Epithelial cell of esophagus (primary cell): ENCODE measurements around the gene NOP14.
"Not testable (repeated sequence)": the region's sequence is repeated elsewhere in the genome, so short reads cannot be mapped to it uniquely, and the experiment has no call there.

ENCODE experiments used
- DNase-seq: peaks from one replicate; pipeline ENCODE4 v3.0.0; 2010; ENCODE audit warnings: low read depth
- H3K4me3 ChIP-seq: 2 replicates; pipeline ENCODE4 v1.5.1; 2011; ENCODE audit warnings: mild to moderate bottlenecking, low read length, control low read depth
- TF ChIP-seq, protein P1 (sequence below): IDR thresholded peaks from 2 replicates; pipeline ENCODE4 v1.5.1; 2011; ENCODE audit warnings: low read depth, mild to moderate bottlenecking, low read length, control low read depth, inconsistent platforms; ENCODE audit not compliant: insufficient read depth; ENCODE audit errors: missing control alignments

Gene NOP14

DNA sequence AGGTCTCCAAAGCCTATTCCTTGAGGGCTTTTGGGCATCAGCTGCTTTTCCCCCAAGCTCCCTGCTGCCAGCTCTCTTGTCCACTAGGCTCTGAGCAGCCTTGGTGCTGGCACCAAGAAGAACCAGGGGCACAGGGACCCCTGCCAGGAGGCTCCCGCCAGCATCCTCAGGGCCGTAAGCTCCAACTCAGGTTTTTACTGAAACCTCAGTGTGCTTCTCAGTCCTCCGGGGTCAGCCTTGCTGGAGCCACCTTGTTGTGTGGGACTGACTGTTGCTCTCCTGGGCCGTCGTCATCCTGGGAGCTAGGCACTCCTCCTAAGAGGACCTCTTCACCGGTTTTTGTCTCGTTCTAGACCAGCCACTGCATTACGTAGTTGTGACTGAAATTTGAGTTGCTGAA is 38.9 kb downstream of the NOP14 start:
- H3K4me3 ChIP-seq, result no peak overlapping the region
- TF ChIP-seq, protein P1, sequence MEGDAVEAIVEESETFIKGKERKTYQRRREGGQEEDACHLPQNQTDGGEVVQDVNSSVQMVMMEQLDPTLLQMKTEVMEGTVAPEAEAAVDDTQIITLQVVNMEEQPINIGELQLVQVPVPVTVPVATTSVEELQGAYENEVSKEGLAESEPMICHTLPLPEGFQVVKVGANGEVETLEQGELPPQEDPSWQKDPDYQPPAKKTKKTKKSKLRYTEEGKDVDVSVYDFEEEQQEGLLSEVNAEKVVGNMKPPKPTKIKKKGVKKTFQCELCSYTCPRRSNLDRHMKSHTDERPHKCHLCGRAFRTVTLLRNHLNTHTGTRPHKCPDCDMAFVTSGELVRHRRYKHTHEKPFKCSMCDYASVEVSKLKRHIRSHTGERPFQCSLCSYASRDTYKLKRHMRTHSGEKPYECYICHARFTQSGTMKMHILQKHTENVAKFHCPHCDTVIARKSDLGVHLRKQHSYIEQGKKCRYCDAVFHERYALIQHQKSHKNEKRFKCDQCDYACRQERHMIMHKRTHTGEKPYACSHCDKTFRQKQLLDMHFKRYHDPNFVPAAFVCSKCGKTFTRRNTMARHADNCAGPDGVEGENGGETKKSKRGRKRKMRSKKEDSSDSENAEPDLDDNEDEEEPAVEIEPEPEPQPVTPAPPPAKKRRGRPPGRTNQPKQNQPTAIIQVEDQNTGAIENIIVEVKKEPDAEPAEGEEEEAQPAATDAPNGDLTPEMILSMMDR, result no peak
- no peak for DNase-seq

GRCh38 chr4:2923668-2924173 is 39.5 kb downstream of the NOP14 start:
- TF ChIP-seq, protein P1, result no peak
- H3K4me3 ChIP-seq, result no peak overlapping the region
- DNase-seq, result no peak

- TF ChIP-seq, protein P1, result no peak
- H3K4me3 ChIP-seq, result no peak overlapping the region
- DNase-seq, result peak; percentile 82
Observed at GRCh38 chr4:2923141-2923551, 40.1 kb downstream of the NOP14 start.

DNA sequence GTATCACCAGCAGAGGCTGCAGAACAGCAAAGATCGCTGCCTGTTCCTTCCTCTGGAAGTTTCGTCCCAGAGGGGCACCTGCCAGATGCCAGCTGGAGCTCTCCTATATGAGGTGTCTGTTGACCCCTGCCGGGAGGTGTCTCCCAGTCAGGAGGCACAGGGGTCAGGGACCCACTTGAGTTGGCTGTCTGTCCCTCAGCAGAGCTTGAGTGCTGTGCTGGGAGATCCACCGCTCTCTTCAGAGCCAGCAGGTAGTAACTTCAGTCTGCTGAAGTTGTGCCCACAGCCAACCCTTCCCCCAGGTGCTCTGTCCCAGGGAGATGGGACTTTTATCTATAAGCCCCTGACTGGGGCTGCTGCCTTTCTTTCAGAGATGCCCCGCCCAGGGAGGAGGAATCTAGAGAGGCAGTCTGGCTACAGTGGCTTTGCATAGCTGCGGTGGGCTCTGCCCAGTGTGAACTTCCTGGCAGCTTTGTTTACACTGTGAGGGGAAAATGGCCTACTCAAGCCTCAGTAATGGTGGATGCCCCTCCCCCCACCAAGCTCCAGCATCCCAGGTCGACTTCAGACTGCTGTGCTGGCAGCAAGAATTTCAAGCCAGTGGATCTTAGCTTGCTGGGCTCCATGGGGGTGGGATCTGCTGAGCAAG is 40.6 kb downstream of the NOP14 start:
- not testable (repeated sequence) for DNase-seq, H3K4me3 ChIP-seq

GRCh38 chr4:2918714-2919113 is 44.5 kb downstream of the NOP14 start:
- not testable (repeated sequence) for DNase-seq, H3K4me3 ChIP-seq

DNA sequence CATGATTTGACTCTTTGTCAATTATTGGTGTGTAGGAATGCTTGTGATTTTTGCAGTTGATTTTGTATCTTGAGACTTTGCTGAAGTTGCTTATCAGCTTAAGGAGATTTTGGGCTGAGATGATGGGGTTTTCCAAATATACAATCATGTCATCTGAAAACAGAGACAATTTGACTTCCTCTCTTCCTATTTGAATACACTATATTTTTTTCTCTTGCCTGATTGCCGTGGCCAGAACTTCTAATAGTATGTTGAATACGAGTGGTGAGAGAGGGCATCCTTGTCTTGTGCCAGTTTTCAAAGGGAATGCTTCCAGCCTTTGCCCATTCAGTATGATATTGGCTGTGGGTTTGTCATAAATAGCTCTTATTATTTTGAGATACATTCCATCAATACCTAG is 44.9 kb downstream of the NOP14 start:
- not testable (repeated sequence) for DNase-seq, H3K4me3 ChIP-seq

GRCh38 chr4:2916696-2917095 is 46.5 kb downstream of the NOP14 start:
- DNase-seq, H3K4me3 ChIP-seq: not testable (repeated sequence)

DNA sequence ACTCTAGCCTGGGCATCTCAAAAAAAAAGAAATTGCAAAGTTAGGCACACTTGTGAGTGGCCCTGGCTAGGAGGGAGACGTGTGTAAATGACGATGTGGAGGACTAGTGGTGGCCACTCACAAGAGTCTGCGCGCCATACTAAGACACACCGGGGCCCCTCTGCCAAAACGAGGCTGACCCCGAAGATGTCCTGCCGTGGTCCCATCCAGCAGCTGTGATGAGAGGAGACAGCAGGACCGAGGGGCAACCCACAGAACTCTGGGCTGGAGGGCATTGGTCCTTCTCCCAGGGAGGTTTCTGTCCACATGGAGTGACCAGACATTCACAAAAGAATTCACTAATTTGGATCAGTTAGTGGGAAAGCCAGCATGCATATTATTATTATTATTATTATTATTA is 47.4 kb downstream of the NOP14 start:
- H3K4me3 ChIP-seq, result no peak overlapping the region
- TF ChIP-seq, protein P1, result no peak
- no peak for DNase-seq

GRCh38 chr4:2914256-2915126 is 48.7 kb downstream of the NOP14 start:
- no peak overlapping the region for H3K4me3 ChIP-seq
- TF ChIP-seq, protein P1, result no peak
- no peak for DNase-seq
